A673 (cell line): ENCODE data around the gene FAM180B. TPM values are rescaled to one million over a fixed set of nuclear protein-coding genes. Genes with fewer than 3 reads are reported as not detected.

Source experiments
- total RNA-seq: library from RNA; stranded (reverse); gene quantifications from 2 replicates; pipeline ENCODE4 v1.2.3, GENCODE V29; 2021

Gene FAM180B
- total RNA-seq, 1 experiment from 2014 or later: 0.62 TPM

Other genes starting within 250 kb of the FAM180B start
- gene MYBPC3, start 234.0 kb upstream of the FAM180B start, total RNA-seq: not detected in 2 replicates
- not detected in 2 replicates for gene SPI1, start 208.1 kb upstream of the FAM180B start, total RNA-seq
- 53.3 and 64.2 TPM in 2 replicates for gene SLC39A13, start 178.1 kb upstream of the FAM180B start, total RNA-seq
- 665 and 701 TPM in 2 replicates for gene PSMC3, start 160.2 kb upstream of the FAM180B start, total RNA-seq
- gene RAPSN, start 137.5 kb upstream of the FAM180B start, total RNA-seq: 1.0 TPM in 2 replicates
- gene CELF1, start 33.5 kb upstream of the FAM180B start, total RNA-seq: 246 and 257 TPM in 2 replicates
- gene PTPMT1, start 21.1 kb upstream of the FAM180B start, total RNA-seq: 68.1 and 74.3 TPM in 2 replicates
- gene KBTBD4, start 7.7 kb upstream of the FAM180B start, total RNA-seq: 42.8 and 44.0 TPM in 2 replicates
- 412 and 444 TPM in 2 replicates for gene NDUFS3, start 7.6 kb upstream of the FAM180B start, total RNA-seq
- gene C1QTNF4, start 7.7 kb downstream of the FAM180B start, total RNA-seq: 0.31 and 0.41 TPM in 2 replicates
- gene MTCH2, start 55.9 kb downstream of the FAM180B start, total RNA-seq: 367 and 382 TPM in 2 replicates
- gene AGBL2, start 128.7 kb downstream of the FAM180B start, total RNA-seq: 6.5 and 8.2 TPM in 2 replicates
- gene FNBP4, start 180.7 kb downstream of the FAM180B start, total RNA-seq: 297 and 309 TPM in 2 replicates